ENCODE measurements around the gene EBP. TPM values are rescaled to one million over a fixed set of nuclear protein-coding genes. Genes with fewer than 3 reads are reported as not detected.

EBP gene
- total RNA-seq, 1 experiment from 2014 or later, result 141 TPM

GRCh38 chrX:48487362-48487798 is 34.2 kb upstream of the EBP start:
- H3K4me1 Mint-ChIP-seq (ENCODE audit: low read depth, unreplicated experiment), result peaks cover 4% of the 10 kb centered on the region
- no peaks in the 10 kb centered on the region for H3K36me3 Mint-ChIP-seq (ENCODE audit: insufficient read depth, unreplicated experiment)
- intact Hi-C loops (cut with micrococcal nuclease; ENCODE audit: unreplicated experiment), result no loop called here
- H3K9me3 Mint-ChIP-seq (ENCODE audit: unreplicated experiment), result no peaks in the 10 kb centered on the region
- Histone ChIP-seq H3K27me3 (replicated peaks; ENCODE audit: control insufficient read depth, insufficient read depth, low read length) (no peaks in the 10 kb centered on the region), H3K4me3 (ENCODE audit: low read depth, low read length) (no peak overlapping the region), H3K9me3 (no peaks in the 10 kb centered on the region), H3K4me1 (no peaks in the 10 kb centered on the region), H3K36me3 (ENCODE audit: control insufficient read depth, insufficient read depth, low read length) (no peaks in the 10 kb centered on the region)
- H3K4me3 Mint-ChIP-seq (ENCODE audit: unreplicated experiment), result no peak overlapping the region
- no TSS peak for BruUV-seq (replicated peaks)
- ChIA-PET CTCF (no interaction called here), POLR2A (no interaction called here)
- TF ChIP-seq CTCF (IDR thresholded peaks at IDR 0.05; ENCODE audit: insufficient read depth in 1 of 2, low read depth in 1 of 2, low read length in 1 of 2, severe bottlenecking in 1 of 2, unreplicated experiment in 1 of 2), result no peak
- peak; percentile 24 to 57 for DNase-seq
- H3K27me3 Mint-ChIP-seq (ENCODE audit: insufficient read depth, unreplicated experiment), result no peaks in the 10 kb centered on the region
- H3K27ac Mint-ChIP-seq (ENCODE audit: unreplicated experiment), result no peak overlapping the region

- no peak for DNase-seq
- no peaks in the 10 kb centered on the region for H3K27me3 ChIP-seq (replicated peaks; ENCODE audit: control insufficient read depth, insufficient read depth, low read length)
- Mint-ChIP-seq H3K4me1 (ENCODE audit: low read depth, unreplicated experiment) (peaks cover 6% of the 10 kb centered on the region), H3K27me3 (ENCODE audit: insufficient read depth, unreplicated experiment) (no peaks in the 10 kb centered on the region), H3K9me3 (ENCODE audit: unreplicated experiment) (no peaks in the 10 kb centered on the region), H3K4me3 (ENCODE audit: unreplicated experiment) (no peak overlapping the region), H3K27ac (ENCODE audit: unreplicated experiment) (no peak overlapping the region), H3K36me3 (ENCODE audit: insufficient read depth, unreplicated experiment) (no peaks in the 10 kb centered on the region)
- ChIA-PET CTCF (no interaction called here), POLR2A (no interaction called here)
- intact Hi-C loops (cut with micrococcal nuclease; ENCODE audit: unreplicated experiment), result no loop called here
- BruUV-seq (replicated peaks), result no TSS peak
- H3K9me3 ChIP-seq, result no peaks in the 10 kb centered on the region
- H3K4me1 ChIP-seq, result no peaks in the 10 kb centered on the region
- no peaks in the 10 kb centered on the region for H3K36me3 ChIP-seq (ENCODE audit: control insufficient read depth, insufficient read depth, low read length)
- H3K4me3 ChIP-seq (ENCODE audit: low read depth, low read length), result no peak overlapping the region
- no peak for TF ChIP-seq CTCF (IDR thresholded peaks at IDR 0.05; ENCODE audit: insufficient read depth in 1 of 2, low read depth in 1 of 2, low read length in 1 of 2, severe bottlenecking in 1 of 2, unreplicated experiment in 1 of 2)
Measured at GRCh38 chrX:48488034-48488433, 33.6 kb upstream of the EBP start.

GRCh38 chrX:48489296-48489695 is 32.3 kb upstream of the EBP start:
- Histone ChIP-seq H3K36me3 (ENCODE audit: control insufficient read depth, insufficient read depth, low read length) (no peaks in the 10 kb centered on the region), H3K27me3 (replicated peaks; ENCODE audit: control insufficient read depth, insufficient read depth, low read length) (no peaks in the 10 kb centered on the region), H3K9me3 (no peaks in the 10 kb centered on the region), H3K4me3 (ENCODE audit: low read depth, low read length) (no peak overlapping the region), H3K4me1 (no peaks in the 10 kb centered on the region)
- Mint-ChIP-seq H3K4me1 (ENCODE audit: low read depth, unreplicated experiment) (peaks cover 6% of the 10 kb centered on the region), H3K36me3 (ENCODE audit: insufficient read depth, unreplicated experiment) (no peaks in the 10 kb centered on the region), H3K27ac (ENCODE audit: unreplicated experiment) (no peak overlapping the region), H3K9me3 (ENCODE audit: unreplicated experiment) (no peaks in the 10 kb centered on the region), H3K4me3 (ENCODE audit: unreplicated experiment) (no peak overlapping the region), H3K27me3 (ENCODE audit: insufficient read depth, unreplicated experiment) (no peaks in the 10 kb centered on the region)
- TF ChIP-seq CTCF (IDR thresholded peaks at IDR 0.05; ENCODE audit: insufficient read depth in 1 of 2, low read depth in 1 of 2, low read length in 1 of 2, severe bottlenecking in 1 of 2, unreplicated experiment in 1 of 2), result no peak
- no peak for DNase-seq
- ChIA-PET CTCF (no interaction called here), POLR2A (no interaction called here)
- intact Hi-C loops (cut with micrococcal nuclease; ENCODE audit: unreplicated experiment), result no loop called here
- no TSS peak for BruUV-seq (replicated peaks)

All from Caco-2 (cell line).